Fibroblast of lung (primary cell): ENCODE results near the gene BNIP5.

Experiments used
- EZH2 ChIP-seq: IDR thresholded peaks from 2 replicates; pipeline ENCODE4 v1.5.1; 2012; ENCODE audit warnings: low read length, control low read depth, mild to moderate bottlenecking; ENCODE audit errors: missing control alignments
- TF ChIP-seq, protein P1 (sequence below), 2 donors: IDR thresholded peaks in 1 of 2; conservative IDR thresholded peaks in 1 of 2; 1 replicate in 1 of 2; 2 replicates in 1 of 2; pipeline ENCODE4 v1.5.1; 2011 to 2012; ENCODE audit warnings: low read length in 2 of 2, control low read depth in 1 of 2, inconsistent platforms in 1 of 2, low read depth in 1 of 2, mild to moderate bottlenecking in 1 of 2

DNA sequence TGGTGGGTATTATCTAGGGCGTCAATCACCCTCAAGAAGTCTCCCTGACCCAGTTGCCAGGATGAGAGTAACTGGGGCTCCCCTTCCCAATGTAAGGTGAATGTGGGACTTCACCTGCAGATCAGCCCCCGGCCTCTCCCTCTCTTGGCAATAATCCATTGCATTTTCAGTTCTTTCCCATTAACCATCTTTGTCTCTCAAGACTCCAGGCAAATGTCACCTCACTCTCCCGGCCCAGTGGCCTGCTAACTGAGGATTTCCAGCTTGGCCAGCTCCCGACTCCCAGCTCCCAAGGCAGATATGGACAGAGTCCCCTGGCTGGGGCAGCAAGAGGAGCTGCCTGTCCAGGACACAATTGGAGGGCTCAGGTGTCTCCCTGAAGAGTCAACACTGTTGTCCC, 43.5 kb upstream of the BNIP5 start:
- TF ChIP-seq, protein P1, sequence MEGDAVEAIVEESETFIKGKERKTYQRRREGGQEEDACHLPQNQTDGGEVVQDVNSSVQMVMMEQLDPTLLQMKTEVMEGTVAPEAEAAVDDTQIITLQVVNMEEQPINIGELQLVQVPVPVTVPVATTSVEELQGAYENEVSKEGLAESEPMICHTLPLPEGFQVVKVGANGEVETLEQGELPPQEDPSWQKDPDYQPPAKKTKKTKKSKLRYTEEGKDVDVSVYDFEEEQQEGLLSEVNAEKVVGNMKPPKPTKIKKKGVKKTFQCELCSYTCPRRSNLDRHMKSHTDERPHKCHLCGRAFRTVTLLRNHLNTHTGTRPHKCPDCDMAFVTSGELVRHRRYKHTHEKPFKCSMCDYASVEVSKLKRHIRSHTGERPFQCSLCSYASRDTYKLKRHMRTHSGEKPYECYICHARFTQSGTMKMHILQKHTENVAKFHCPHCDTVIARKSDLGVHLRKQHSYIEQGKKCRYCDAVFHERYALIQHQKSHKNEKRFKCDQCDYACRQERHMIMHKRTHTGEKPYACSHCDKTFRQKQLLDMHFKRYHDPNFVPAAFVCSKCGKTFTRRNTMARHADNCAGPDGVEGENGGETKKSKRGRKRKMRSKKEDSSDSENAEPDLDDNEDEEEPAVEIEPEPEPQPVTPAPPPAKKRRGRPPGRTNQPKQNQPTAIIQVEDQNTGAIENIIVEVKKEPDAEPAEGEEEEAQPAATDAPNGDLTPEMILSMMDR (conservative IDR thresholded peaks at IDR 0.05 in 1 of 2, IDR thresholded peaks at IDR 0.05 in 1 of 2; ENCODE audit: low read depth in 1 of 2, low read length in 2 of 2) = no peak
- TF ChIP-seq EZH2 = no peak
